NCI-H2107 treated with DMSO at 0.1 percent for 48 hours (cell line): Measurements from ENCODE around the gene DDTL.
"Not testable (repeated sequence)": the region's sequence is repeated elsewhere in the genome, so short reads cannot be mapped to it uniquely, and the experiment has no call there.

Experiments
- DNase-seq: peaks from one replicate; lab custom pipeline; 2025; ENCODE audit not compliant: unreplicated experiment; lab: John Stamatoyannopoulos, UW

DDTL gene

GRCh38 chr22:23969071-23969470 is 2.4 kb downstream of the DDTL start:
- DNase-seq, result no peak

- no peak for DNase-seq
These were observed 3.5 kb downstream of the DDTL start for GRCh38 chr22:23970201-23970641.

- DNase-seq, result no peak
These were observed 4.3 kb downstream of the DDTL start for GRCh38 chr22:23970816-23971486.

- not testable (repeated sequence) for DNase-seq
These were observed 5.2 kb downstream of the DDTL start for GRCh38 chr22:23971927-23972326.

GRCh38 chr22:23974345-23974744 is 7.7 kb downstream of the DDTL start, which contains the start of gene DDT:
Gene DDT, minus strand, starts transcription at chr22:23974441. Its CDS starts 27 bp downstream, at chr22:23974414.
- DNase-seq, result not testable (repeated sequence)

GRCh38 chr22:23974836-23975352 is 8.2 kb downstream of the DDTL start:
- DNase-seq, result not testable (repeated sequence)

- DNase-seq, result not testable (repeated sequence)
These were observed 10.6 kb downstream of the DDTL start for GRCh38 chr22:23977304-23977703.

- DNase-seq, result not testable (repeated sequence)
These were observed 13.0 kb downstream of the DDTL start, which contains the start of gene GSTT2 for GRCh38 chr22:23979557-23980240. Gene GSTT2, plus strand, starts transcription at chr22:23980134.

- not testable (repeated sequence) for DNase-seq
These were observed 13.9 kb downstream of the DDTL start for GRCh38 chr22:23980567-23980966.

GRCh38 chr22:23984430-23984829 is 17.7 kb downstream of the DDTL start:
- no peak for DNase-seq

GRCh38 chr22:23986089-23986488 is 19.4 kb downstream of the DDTL start:
- DNase-seq, result not testable (repeated sequence)

- DNase-seq, result not testable (repeated sequence)
These were observed 20.0 kb downstream of the DDTL start for GRCh38 chr22:23986538-23987178.

GRCh38 chr22:23989583-23990244 is 23.0 kb downstream of the DDTL start:
- not testable (repeated sequence) for DNase-seq

- not testable (repeated sequence) for DNase-seq
These were observed 26.4 kb downstream of the DDTL start for GRCh38 chr22:23993080-23993479.

GRCh38 chr22:23993581-23994177 is 27.0 kb downstream of the DDTL start:
- DNase-seq, result not testable (repeated sequence)

GRCh38 chr22:23997092-23997491 is 30.4 kb downstream of the DDTL start:
- DNase-seq, result no peak

- not testable (repeated sequence) for DNase-seq
These were observed 33.1 kb downstream of the DDTL start for GRCh38 chr22:23999779-24000178.

- no peak for DNase-seq
These were observed 34.6 kb downstream of the DDTL start for GRCh38 chr22:24001314-24001713.

- DNase-seq, result no peak
These were observed 35.6 kb downstream of the DDTL start for GRCh38 chr22:24002272-24002671.

- DNase-seq, result no peak
These were observed 36.2 kb downstream of the DDTL start for GRCh38 chr22:24002851-24003250.

GRCh38 chr22:24003887-24004286 is 37.2 kb downstream of the DDTL start:
- no peak for DNase-seq
